Stimulated activated CD8-positive, alpha-beta memory T cell treated with anti-CD3 and anti-CD28 coated beads, Interleukin-15, amount 100 ng/mL, for 48 hours (primary cell): ENCODE data around the gene THRB.

ENCODE experiments used
- DNase-seq, 2 donors: peaks; one replicate each; pipeline ENCODE4 v3.0.0-alpha.2; 2020; ENCODE audit warnings: low read depth in 2 of 2

Gene THRB

GRCh38 chr3:24379936-24380335 is 114.7 kb downstream of the THRB start:
- no peak for DNase-seq

DNA sequence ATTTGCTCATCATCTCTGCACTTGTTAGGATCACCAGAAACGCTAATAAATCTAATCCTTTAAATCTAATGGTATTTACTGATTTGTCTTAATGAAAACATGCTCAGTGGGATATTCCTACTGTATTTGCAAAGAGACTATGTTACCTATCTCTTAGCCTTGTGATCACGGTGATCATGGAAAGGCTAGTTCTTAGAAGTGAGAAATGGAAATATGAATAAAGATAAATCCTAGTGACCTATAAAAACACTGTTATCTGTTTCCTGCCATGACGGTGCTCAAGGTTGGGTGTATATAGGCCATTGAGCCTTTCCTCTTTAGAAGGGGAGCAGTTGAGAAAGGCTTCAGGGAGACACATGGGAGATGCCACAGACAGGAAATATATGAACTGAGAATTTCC is 116.3 kb downstream of the THRB start:
- no peak for DNase-seq

DNA sequence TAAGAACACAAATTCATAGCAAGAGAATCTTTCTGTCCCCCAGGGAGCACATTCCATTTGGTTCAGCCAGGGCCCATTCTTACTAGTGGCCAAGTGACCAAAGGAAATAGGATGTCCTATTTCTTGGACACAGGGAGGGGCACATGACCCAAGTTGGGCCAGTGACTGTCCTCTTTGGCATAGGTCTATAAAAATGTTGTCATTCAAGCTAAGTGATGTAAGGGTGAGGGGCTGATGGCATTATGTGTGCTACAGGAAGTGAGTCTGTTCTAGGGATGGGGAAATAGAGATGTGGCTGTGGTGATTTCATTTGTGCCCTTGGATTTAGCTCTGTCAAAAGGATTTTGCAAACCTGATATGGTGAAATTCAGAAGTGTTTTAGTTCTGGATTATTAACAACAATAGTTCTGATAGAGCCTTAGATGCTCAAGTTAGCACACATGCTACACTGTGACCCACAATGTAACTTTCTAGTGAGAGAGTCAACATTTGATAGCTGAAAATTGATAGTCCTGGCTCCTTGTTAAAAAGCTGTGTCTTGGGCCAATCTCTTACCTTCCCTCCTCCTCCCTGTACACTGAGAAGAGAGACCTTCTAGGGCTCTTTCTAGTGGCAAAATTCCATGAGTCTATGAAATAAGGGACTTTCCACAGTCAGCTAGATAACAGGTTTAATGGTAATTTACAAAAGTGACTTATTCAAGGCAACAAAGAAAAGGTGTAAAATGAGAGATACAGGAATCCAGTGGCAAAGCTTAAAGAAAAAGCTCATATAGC is 117.2 kb downstream of the THRB start:
- DNase-seq: no peak

GRCh38 chr3:24375947-24376384 is 118.7 kb downstream of the THRB start:
- DNase-seq: no peak

DNA sequence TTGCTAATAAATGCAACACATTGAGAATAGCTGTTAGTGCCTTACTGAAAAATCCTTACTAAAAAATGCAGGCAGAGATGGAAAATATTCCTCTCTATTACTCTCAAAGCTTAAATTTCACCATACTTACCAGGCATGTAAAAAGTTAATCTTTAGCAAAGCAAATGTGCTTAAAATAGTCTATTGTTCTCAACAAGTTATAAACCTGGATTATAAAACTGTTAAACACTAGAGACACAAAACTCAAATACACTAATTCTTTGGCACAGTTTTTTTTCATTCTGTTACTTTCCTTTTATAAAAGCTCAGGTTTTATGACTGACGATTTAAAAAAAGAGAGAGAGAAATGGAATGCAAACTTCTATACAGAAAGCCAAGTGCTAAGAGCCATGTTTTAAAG is 119.8 kb downstream of the THRB start:
- DNase-seq: no peak

- no peak for DNase-seq
Measured at GRCh38 chr3:24373198-24373959, 121.3 kb downstream of the THRB start.

DNA sequence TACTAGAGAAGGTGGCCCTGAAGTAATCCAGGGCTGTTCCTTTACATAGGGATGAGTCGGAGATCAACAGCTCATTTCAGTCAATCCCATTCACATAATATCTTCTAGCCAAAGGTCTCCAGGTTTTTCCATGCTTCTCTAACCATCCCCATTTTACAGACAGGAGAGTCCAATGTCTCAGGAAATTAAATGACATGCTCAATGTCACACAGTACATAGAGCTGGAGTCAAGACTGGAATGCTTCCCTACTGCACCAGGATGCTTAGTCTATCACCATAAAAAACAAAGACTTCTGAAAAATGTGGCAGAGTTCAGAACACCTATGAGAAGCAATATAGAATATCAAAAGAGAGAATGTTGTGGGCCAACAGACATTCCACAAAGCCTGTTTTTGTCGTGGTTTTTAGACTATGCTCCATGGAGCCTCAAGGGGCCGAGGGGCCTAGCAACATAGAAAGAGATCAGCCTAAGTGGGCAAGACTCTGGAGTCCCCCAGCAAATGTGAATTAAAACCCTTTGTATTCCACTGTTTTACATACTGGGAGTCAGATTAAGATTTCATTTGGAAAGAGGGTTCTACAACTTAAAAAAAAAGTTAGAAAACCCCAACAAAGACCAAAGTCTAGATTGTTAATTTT is 122.0 kb downstream of the THRB start:
- DNase-seq: no peak

DNA sequence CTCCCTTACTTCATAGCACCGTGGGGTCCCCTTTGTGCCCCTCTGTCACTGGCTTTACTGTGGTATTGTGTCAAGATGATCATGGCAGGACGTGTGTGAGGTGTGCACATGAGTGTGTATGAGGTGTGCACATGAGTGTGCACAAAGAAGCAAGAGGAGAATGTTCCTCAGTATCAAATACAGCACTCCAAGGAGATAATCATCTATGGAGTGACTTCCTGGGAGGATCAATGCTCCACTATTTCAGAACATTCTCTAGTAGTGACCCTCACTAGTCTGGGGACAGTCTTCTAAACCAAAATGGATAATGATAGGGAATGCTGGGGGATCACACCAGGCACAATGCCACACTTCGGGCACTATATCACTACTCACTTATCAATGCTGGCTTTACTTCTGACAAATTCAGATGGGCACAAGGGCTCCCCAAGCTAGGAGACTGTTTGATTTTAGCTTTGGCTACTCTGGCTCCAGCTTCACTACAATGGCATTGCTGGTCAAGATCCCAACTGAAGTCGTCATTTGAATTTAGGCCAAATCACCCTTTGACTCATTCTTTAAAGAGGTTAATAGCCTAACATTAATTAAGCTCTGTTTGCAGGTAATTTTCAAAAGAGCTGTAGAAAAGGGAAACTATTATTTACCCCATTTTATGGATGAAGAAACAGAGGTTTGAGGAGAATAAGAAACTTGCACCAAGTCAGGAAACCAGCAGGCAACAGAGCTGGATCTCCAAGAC is 124.1 kb downstream of the THRB start:
- no peak for DNase-seq

DNA sequence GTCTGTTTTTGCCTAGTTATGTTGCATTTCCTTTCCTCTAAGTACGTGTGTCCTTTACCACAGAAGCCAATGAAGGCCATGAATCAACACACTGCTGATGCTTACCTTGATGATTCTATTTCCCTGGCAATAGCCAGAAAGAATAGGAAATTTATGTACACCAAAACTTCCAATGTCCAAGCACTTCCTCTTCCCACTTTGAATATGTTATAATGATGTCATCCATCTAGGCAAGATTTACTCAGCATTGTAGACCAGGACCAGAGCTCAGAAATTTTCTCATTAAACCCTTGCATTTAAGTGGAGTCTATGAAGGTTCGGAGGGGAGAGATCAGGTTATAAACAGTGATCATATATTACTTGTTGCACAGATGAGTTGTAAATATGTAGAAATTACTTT is 126.0 kb downstream of the THRB start:
- DNase-seq: no peak

DNA sequence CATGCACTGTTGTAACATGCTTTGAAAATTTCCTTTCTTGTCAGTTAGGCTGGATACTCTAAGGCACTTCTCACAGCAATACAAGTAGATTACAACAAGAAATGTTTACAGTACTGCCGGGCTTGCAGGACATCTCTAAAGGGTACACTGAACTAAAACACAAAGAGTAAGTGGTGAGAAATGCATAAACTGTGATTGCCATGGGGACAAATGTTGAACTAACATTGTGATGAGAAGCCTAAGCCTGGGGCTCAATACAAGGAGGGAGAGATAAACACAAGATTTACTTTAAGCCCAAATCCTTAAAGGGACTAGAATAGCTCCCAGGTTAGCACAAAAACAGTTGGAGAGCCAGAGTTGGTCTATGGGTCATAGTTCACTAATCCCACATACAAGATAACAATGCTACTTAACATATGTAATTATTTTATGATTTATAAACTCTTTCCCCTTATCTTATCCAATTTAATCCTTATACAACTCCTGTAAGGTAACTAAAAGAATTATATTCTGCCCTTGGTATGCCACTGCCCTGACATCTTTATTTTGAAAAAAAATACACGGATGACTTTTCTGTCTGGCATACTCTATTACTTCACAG is 126.9 kb downstream of the THRB start:
- no peak for DNase-seq

- no peak for DNase-seq
Measured at GRCh38 chr3:24367216-24367615, 127.4 kb downstream of the THRB start.

DNA sequence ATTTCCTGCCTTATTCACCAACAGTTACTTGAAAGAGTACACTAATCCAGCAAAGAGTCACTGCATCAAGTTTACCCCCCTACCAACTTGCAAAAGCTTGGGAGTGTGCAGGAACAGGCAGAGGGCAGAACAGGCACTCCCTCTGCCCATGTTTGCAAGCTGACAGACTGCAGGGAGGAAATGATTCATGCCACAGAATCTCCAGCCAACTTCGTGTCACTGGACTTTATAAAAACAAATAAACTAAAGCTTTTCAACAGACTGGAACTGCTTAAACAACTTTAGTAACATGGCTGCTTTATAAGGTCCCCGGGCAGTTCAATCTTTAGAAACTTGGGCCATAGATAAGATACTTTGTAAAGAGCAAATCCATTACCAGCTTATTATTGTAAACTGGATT is 129.5 kb downstream of the THRB start:
- DNase-seq: no peak

- no peak for DNase-seq
Measured at GRCh38 chr3:24364359-24364758, 130.3 kb downstream of the THRB start.

DNA sequence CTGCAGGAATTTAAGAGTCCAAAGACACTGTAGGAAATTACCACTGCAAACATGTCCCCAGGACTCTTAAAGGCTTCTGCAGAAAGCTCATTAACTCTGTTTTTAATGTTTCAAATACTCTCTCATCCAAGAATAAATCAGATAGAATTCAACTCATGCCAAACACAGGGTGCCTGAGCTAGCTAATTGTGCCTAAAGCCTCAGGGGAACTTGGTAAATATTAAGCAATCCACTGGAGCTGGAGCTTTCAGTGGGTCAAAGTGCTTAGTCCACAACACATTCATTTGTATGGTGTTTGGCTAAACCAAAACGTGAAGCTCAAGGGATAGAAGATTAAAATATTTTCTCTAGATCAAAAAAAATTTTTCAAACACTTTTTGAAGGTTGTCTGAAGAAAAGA is 131.4 kb downstream of the THRB start:
- no peak for DNase-seq

- no peak for DNase-seq
Measured at GRCh38 chr3:24361623-24362022, 133.0 kb downstream of the THRB start.

- DNase-seq: no peak
Measured at GRCh38 chr3:24360957-24361356, 133.7 kb downstream of the THRB start.

- no peak for DNase-seq
Measured at GRCh38 chr3:24359645-24360462, 134.8 kb downstream of the THRB start.

DNA sequence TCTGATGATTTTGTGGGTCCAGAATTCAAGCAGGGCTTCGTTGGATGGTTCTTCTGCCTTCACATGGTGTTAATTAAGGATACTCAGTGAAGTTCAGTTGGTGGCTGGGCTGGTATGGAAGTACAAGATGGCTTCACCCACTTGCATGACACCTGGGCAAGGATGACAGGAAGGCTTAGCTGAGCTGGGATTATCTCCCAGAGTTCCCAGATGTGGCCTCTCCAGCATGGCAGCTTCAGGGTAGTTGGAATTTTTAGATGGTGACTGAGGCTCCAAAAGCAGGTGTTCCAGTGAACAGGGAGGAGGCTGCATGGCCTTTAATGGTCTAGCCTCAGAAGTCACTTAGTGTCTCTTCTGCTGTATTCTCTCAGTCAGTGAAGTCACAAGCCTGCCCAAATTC is 135.5 kb downstream of the THRB start:
- no peak for DNase-seq

GRCh38 chr3:24357635-24358034 is 137.0 kb downstream of the THRB start:
- DNase-seq: no peak

- no peak for DNase-seq
Measured at GRCh38 chr3:24355806-24356205, 138.8 kb downstream of the THRB start.

- DNase-seq: no peak
Measured at GRCh38 chr3:24354230-24354629, 140.4 kb downstream of the THRB start.
